Breast epithelium (tissue), 3 donors: Measurements from ENCODE around the gene IGF1.

ENCODE experiments used
- CTCF ChIP-seq, 3 donors: fragments of 450-650 bp; IDR thresholded peaks; one replicate each; pipeline ENCODE4 v1.5.1; 2016 to 2017; ENCODE audit warnings: antibody characterized with exemption in 3 of 3, mild to moderate bottlenecking in 3 of 3, moderate library complexity in 3 of 3
- POLR2A ChIP-seq: fragments of 450-650 bp; IDR thresholded peaks from one replicate; pipeline ENCODE4 v1.6.1; 2016; ENCODE audit warnings: antibody characterized with exemption, mild to moderate bottlenecking, moderate library complexity
- POLR2AphosphoS5 ChIP-seq, 3 donors: sonication (generic); formaldehyde crosslinking; IDR thresholded peaks; one replicate each; pipeline ENCODE4 v1.6.1; 2017; ENCODE audit warnings: antibody characterized with exemption in 3 of 3

GRCh38 chr12:102438827-102439210, 41.5 kb downstream of the IGF1 start:
- TF ChIP-seq CTCF (IDR thresholded peaks at IDR 0.05) (no peak), POLR2A (no peak), POLR2AphosphoS5 (IDR thresholded peaks at IDR 0.05) (no peak)
